Stimulated activated CD8-positive, alpha-beta memory T cell treated with anti-CD3 and anti-CD28 coated beads, Interleukin-12 subunit alpha, Interleukin-12 subunit beta, amount 100 ng/mL, for 24 hours (primary cell): ENCODE measurements around the gene SESTD1.

Source experiments
- DNase-seq: peaks from one replicate; pipeline ENCODE4 v3.0.0-alpha.2; 2020; ENCODE audit errors: extremely low read depth

SESTD1 gene

GRCh38 chr2:179264368-179265081, at the start of gene SESTD1:
TSS of gene SESTD1 (minus strand) at chr2:179264832. CDS start at chr2:179191841, 72,991 bp downstream.
- DNase-seq, result no peak

GRCh38 chr2:179313057-179313456, 48.4 kb upstream of the SESTD1 start:
- no peak for DNase-seq

- DNase-seq, result no peak
Observed at GRCh38 chr2:179311101-179311500, 46.5 kb upstream of the SESTD1 start.

- no peak for DNase-seq
Observed at GRCh38 chr2:179307616-179308371, 43.2 kb upstream of the SESTD1 start.

- no peak for DNase-seq
Observed at GRCh38 chr2:179305125-179305524, 40.5 kb upstream of the SESTD1 start.

GRCh38 chr2:179304424-179304823, 39.8 kb upstream of the SESTD1 start:
- DNase-seq, result no peak

- DNase-seq, result no peak
Observed at GRCh38 chr2:179302764-179303571, 38.3 kb upstream of the SESTD1 start.

GRCh38 chr2:179302149-179302548, 37.5 kb upstream of the SESTD1 start:
- DNase-seq, result no peak

GRCh38 chr2:179298666-179299065, 34.0 kb upstream of the SESTD1 start:
- DNase-seq, result no peak

- DNase-seq, result no peak
Observed at GRCh38 chr2:179297927-179298326, 33.3 kb upstream of the SESTD1 start.

GRCh38 chr2:179290329-179290728, 25.7 kb upstream of the SESTD1 start:
- no peak for DNase-seq

- no peak for DNase-seq
Observed at GRCh38 chr2:179285060-179285459, 20.4 kb upstream of the SESTD1 start.

GRCh38 chr2:179277429-179278196, 13.0 kb upstream of the SESTD1 start:
- DNase-seq, result no peak

- no peak for DNase-seq
Observed at GRCh38 chr2:179275253-179276012, 10.8 kb upstream of the SESTD1 start.

- DNase-seq, result no peak
Observed at GRCh38 chr2:179274749-179275148, 10.1 kb upstream of the SESTD1 start.

- DNase-seq, result no peak
Observed at GRCh38 chr2:179273461-179273962, 8.9 kb upstream of the SESTD1 start.

- DNase-seq, result no peak
Observed at GRCh38 chr2:179272406-179273192, 8.0 kb upstream of the SESTD1 start.

GRCh38 chr2:179270689-179271088, 6.1 kb upstream of the SESTD1 start:
- DNase-seq, result no peak

- DNase-seq, result no peak
Observed at GRCh38 chr2:179268277-179268925, 3.8 kb upstream of the SESTD1 start.
